GM12865 (cell line): ENCODE data around the gene SLC35E1.
A peak's percentile ranks its signal among the peaks of the same experiment; 100 is the strongest.

Source experiments
- DNase-seq: peaks from one replicate; pipeline ENCODE4 v3.0.0; 2010; ENCODE audit warnings: low read depth
- H3K4me3 ChIP-seq: 2 replicates; pipeline ENCODE4 v1.5.1; 2011; ENCODE audit warnings: mild to moderate bottlenecking, low read depth, low read length, control low read depth
- TF ChIP-seq, protein P1 (sequence below): IDR thresholded peaks from 2 replicates; pipeline ENCODE4 v1.5.1; 2011; ENCODE audit warnings: low read length, control low read depth, low read depth, inconsistent platforms; ENCODE audit not compliant: insufficient read depth; ENCODE audit errors: missing control alignments

SLC35E1 gene

DNA sequence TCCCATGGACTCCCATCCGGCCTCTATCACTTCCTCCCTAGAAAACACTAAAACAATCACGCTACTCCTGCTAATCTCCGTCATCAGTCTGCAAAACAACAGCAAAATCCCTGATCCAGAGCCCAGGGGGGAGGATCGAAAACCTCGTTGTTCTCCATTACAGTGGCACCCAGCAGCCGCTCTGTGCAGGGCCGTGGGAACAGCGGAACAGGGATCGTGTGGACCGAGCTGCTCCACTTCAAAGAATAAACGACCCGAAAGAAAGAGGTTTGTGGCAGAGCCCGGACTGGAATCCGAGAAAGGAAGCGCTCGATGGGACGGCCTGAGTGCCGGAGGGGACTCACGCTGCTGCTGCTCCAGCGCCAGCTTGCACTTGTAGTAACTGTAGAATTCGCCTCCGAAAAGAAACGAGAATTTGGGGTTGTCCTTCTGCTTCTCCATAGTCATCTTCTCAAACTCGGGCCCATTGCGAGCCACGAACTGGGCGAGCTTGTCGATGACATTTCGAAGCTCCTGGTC, 30.6 kb downstream of the SLC35E1 start:
- TF ChIP-seq, protein P1, sequence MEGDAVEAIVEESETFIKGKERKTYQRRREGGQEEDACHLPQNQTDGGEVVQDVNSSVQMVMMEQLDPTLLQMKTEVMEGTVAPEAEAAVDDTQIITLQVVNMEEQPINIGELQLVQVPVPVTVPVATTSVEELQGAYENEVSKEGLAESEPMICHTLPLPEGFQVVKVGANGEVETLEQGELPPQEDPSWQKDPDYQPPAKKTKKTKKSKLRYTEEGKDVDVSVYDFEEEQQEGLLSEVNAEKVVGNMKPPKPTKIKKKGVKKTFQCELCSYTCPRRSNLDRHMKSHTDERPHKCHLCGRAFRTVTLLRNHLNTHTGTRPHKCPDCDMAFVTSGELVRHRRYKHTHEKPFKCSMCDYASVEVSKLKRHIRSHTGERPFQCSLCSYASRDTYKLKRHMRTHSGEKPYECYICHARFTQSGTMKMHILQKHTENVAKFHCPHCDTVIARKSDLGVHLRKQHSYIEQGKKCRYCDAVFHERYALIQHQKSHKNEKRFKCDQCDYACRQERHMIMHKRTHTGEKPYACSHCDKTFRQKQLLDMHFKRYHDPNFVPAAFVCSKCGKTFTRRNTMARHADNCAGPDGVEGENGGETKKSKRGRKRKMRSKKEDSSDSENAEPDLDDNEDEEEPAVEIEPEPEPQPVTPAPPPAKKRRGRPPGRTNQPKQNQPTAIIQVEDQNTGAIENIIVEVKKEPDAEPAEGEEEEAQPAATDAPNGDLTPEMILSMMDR: no peak
- peak overlapping the region; percentile 81 for H3K4me3 ChIP-seq
- DNase-seq: peak; percentile 40

DNA sequence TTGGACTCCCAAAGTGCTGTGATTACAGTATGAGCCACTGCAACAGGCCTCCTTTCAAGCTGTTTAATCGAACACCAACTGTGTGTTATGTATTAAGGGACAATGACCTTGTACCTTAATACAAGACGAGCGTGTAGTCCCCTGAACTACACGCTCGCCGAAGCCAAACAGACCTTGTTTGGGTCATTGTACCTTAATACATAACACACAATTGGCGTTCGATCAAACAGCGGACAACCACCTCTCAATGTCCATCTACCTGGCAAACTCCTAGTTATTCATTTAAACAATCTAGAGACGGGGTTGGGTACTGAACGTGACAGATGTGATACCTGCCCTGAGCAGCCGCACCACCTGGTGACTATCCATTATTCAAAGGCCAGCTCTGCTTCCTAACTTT, 31.3 kb downstream of the SLC35E1 start:
- H3K4me3 ChIP-seq: peak overlapping the region; percentile 81
- DNase-seq: no peak
- TF ChIP-seq, protein P1: no peak

DNA sequence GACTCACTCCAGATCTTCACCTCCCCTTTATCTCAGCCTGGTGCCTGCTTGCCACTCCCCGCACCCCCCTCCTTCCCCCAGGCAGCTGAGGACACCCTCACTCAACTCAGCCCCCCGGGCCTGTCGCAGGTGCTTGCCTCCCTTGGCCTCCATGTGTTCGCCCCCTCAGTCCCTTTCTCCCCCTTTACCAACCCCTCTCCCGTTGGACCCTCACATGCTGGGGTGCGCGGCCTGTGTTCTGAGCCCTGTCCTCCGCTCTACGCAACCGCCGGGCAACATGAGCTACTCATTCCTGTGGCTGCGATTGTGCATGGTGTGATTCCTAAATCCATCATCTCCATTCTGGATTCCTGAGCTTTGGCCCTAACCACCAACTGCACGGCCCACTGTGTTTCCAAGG, 35.1 kb downstream of the SLC35E1 start:
- no peak for DNase-seq
- TF ChIP-seq, protein P1: no peak
- H3K4me3 ChIP-seq: no peak overlapping the region

DNA sequence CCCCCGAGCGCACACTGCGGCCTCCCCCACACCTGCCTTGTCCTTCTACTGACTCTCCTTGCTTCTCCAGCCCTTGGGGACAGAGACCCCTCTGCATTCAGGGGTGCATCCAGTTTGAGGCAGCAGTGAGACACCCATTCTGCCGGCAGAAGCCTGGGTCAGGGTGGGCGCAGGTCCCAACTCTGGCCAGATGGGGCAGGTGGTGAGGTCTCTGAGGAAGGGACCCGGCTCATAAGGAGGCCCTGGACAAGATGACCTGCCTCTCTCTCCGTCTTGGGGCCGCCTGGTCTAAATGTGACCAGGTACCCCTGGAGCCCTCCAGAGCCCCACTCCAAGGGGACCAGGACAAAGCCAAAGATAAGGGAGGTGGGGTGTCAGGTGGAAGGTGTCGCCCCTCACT, 36.1 kb downstream of the SLC35E1 start:
- H3K4me3 ChIP-seq: no peak overlapping the region
- TF ChIP-seq, protein P1: no peak
- DNase-seq: no peak

DNA sequence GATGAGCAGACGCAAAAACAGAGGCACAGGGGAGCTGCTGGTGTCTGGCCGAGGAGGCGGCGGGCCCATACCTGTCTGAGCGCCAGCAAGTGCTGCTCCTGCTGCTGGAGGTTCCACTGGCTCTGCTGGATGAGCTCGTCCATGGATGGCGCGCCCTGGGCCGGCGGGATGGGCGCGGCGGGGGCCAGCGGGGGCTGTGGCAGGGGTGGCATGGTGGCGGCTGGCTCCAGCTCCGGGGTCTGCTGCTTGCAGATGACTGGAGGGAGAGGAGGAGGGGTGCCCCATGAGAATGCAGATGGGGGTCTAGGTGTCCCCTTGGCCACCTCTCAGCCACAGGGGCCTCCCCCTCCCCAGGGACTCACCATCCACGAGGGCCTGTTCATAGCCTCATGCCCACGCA, 36.8 kb downstream of the SLC35E1 start:
- no peak overlapping the region for H3K4me3 ChIP-seq
- TF ChIP-seq, protein P1: no peak
- no peak for DNase-seq

DNA sequence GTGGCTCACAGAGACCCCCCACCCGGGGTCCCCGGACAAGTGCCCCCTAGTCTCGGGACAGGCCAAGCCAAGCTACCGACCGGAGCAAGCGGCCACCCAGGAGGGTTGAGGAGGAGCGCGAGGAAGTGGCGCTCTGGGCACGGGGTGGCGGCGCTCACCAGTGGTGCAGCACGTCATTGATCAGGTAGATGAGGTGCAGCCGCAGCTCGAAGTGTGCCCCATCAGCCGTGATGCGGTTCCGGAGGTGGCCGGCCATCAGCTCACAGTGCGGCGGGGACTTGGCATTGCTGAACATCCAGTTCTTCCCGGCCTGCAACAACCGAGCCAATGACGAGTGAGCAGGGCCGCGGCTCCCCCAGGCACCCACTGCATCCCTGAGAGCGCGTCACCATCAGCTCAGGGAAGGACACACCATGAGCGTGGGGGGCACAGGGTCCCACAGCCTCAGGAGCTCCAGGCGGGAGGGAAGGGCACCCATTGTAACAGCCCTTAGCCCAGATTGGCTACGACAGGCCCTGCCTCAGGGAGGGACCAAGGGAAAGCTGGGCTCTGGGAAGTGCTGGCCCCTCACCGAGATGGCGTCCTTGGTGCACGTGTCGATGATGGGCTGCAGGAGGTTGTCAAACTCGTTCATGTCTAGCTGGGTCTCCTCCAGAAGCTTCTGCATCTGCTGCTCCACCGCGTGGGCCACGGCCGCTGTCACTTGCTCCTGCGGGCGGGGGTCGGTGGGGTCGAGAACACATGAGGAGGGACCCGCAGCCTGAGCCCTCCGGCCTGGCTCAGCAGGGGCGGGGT, 39.6 kb downstream of the SLC35E1 start:
- DNase-seq: no peak
- H3K4me3 ChIP-seq: no peak overlapping the region
- TF ChIP-seq, protein P1: no peak

DNA sequence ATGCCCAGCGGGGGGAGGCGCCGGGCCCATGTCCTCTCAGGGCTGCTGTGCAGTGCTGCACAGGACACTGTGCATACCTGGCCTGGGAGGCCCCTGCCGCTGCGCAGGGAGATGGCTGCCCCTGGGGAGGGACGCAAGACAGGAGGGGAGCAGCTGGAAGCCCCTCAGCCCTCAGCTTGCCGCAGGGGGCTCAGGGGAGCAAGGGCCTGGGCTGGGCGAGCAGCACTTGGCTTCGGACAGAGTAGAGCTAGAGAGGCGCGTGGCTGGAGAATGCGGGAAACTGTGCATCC, 40.9 kb downstream of the SLC35E1 start:
- H3K4me3 ChIP-seq: no peak overlapping the region
- no peak for DNase-seq
- TF ChIP-seq, protein P1: no peak
